Measurements from ENCODE around the gene MADCAM1.

GRCh38 chr19:513368-514165, 17.3 kb downstream of the MADCAM1 start:
- TF ChIP-seq CTCF (conservative IDR thresholded peaks at IDR 0.05; ENCODE audit: low read length) (no peak), EZH2phosphoT487 (IDR thresholded peaks at IDR 0.05; ENCODE audit: borderline replicate concordance, low read depth, low read length) (no peak)

Data from OCI-LY7 (cell line).